Endodermal cell (in vitro differentiated cells): ENCODE results near the gene UBB. TPM values are rescaled to one million over a fixed set of nuclear protein-coding genes. Genes with fewer than 3 reads are reported as not detected.
A peak's percentile ranks its signal among the peaks of the same experiment; 100 is the strongest.

Experiments used
- DNase-seq: peaks from one replicate; pipeline ENCODE4 v3.0.0-alpha.2; 2017
- H3K27ac ChIP-seq: 2 replicates; pipeline ENCODE4 v1.5.1; 2013; ENCODE audit warnings: mild to moderate bottlenecking, low read depth, low read length, moderate library complexity
- H3K27me3 ChIP-seq: 2 replicates; pipeline ENCODE4 v1.6.1; 2013; ENCODE audit warnings: mild to moderate bottlenecking, low read length, moderate library complexity; ENCODE audit not compliant: insufficient read depth, control insufficient read depth, poor library complexity, severe bottlenecking
- H3K36me3 ChIP-seq: 2 replicates; pipeline ENCODE4 v1.7.0; 2013; ENCODE audit warnings: mild to moderate bottlenecking, low read length, moderate library complexity; ENCODE audit not compliant: control insufficient read depth, insufficient read depth
- H3K4me1 ChIP-seq: one replicate; pipeline ENCODE4 v1.7.0; 2013; ENCODE audit warnings: low read length; ENCODE audit not compliant: control insufficient read depth, insufficient read depth
- H3K4me3 ChIP-seq: 2 replicates; pipeline ENCODE4 v1.5.1; 2013; ENCODE audit warnings: mild to moderate bottlenecking, low read length, moderate library complexity
- H3K9ac ChIP-seq: 2 replicates; pipeline ENCODE4 v1.6.1; 2013; ENCODE audit warnings: mild to moderate bottlenecking, low read length, moderate library complexity; ENCODE audit not compliant: poor library complexity, severe bottlenecking; ENCODE audit errors: extremely low read depth
- H3K9me3 ChIP-seq: 2 replicates; pipeline ENCODE4 v1.6.1; 2013; ENCODE audit warnings: mild to moderate bottlenecking, low read length, moderate library complexity; ENCODE audit not compliant: control insufficient read depth
- H3K27ac Mint-ChIP-seq: 2 replicates; pipeline ENCODE4 v1.8.0; 2020; ENCODE audit warnings: mixed read lengths
- H3K27me3 Mint-ChIP-seq: 2 replicates; pipeline ENCODE4 v1.8.0; 2021; ENCODE audit warnings: mild to moderate bottlenecking, mixed read lengths; ENCODE audit not compliant: insufficient read depth
- H3K36me3 Mint-ChIP-seq: 2 replicates; pipeline ENCODE4 v1.8.0; 2020; ENCODE audit warnings: low read depth, mixed read lengths
- H3K4me1 Mint-ChIP-seq: 2 replicates; pipeline ENCODE4 v1.8.0; 2020; ENCODE audit warnings: mixed read lengths
- H3K4me3 Mint-ChIP-seq: 2 replicates; pipeline ENCODE4 v1.8.0; 2020; ENCODE audit warnings: mild to moderate bottlenecking, moderate library complexity, mixed read lengths
- H3K9me3 Mint-ChIP-seq: 2 replicates; pipeline ENCODE4 v1.8.0; 2020; ENCODE audit warnings: mild to moderate bottlenecking, mixed read lengths
- WGBS, 2 experiments: methylation state at CpG; one replicate each; pipeline versions ENCODE4 v1.1.5 to v1.1.7; 2013; ENCODE audit warnings: missing lambda C conversion rate in 2 of 2, mixed read lengths in 1 of 2; ENCODE audit not compliant: insufficient coverage in 1 of 2, insufficient read length in 1 of 2; 5-methylcytosine and 5-hydroxymethylcytosine counted together
- total RNA-seq, 2 donors: library from RNA; stranded (reverse); fragmentation: NEBNext Ultra II Directional in 1 of 2; extraction: Animal tissue kit (Norgen Biotek cat#: 25700) in 1 of 2; gene quantifications; 2 replicates in 1 of 2; 3 replicates in 1 of 2; pipeline ENCODE4 v1.2.1, GENCODE V29; 2021
- TF ChIP-seq, protein P1 (sequence below): fragments of 200-600 bp; sonication (generic); conservative IDR thresholded peaks from 2 replicates; pipeline ENCODE4 v1.5.0; 2021; ENCODE audit warnings: antibody characterized with exemption, mild to moderate bottlenecking

UBB gene
- total RNA-seq, 2 donors from 2014 or later = 1,658 to 1,721 TPM

DNA sequence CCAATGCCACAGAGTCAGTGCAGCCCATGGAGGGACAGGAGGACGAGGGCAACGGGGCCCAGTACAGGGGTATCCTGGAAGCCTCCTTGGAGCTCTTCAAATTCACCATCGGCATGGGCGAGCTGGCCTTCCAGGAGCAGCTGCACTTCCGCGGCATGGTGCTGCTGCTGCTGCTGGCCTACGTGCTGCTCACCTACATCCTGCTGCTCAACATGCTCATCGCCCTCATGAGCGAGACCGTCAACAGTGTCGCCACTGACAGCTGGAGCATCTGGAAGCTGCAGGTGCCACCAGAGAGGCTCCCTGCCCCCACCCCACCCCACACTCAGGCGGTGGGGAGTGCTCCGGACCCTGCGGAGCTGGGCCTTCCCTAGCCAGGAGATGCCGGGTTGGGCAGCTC, 51.1 kb downstream of the UBB start:
- H3K27me3 Mint-ChIP-seq = no peaks in the 10 kb centered on the region

More for the DNA sequence above, 51.1 kb downstream of the UBB start:
- no peak overlapping the region for H3K4me3 Mint-ChIP-seq
- peaks cover 6% of the 10 kb centered on the region for H3K4me1 ChIP-seq
- peaks cover 17% of the 10 kb centered on the region for H3K4me1 Mint-ChIP-seq
- no peaks in the 10 kb centered on the region for H3K9me3 Mint-ChIP-seq
- TF ChIP-seq, protein P1, sequence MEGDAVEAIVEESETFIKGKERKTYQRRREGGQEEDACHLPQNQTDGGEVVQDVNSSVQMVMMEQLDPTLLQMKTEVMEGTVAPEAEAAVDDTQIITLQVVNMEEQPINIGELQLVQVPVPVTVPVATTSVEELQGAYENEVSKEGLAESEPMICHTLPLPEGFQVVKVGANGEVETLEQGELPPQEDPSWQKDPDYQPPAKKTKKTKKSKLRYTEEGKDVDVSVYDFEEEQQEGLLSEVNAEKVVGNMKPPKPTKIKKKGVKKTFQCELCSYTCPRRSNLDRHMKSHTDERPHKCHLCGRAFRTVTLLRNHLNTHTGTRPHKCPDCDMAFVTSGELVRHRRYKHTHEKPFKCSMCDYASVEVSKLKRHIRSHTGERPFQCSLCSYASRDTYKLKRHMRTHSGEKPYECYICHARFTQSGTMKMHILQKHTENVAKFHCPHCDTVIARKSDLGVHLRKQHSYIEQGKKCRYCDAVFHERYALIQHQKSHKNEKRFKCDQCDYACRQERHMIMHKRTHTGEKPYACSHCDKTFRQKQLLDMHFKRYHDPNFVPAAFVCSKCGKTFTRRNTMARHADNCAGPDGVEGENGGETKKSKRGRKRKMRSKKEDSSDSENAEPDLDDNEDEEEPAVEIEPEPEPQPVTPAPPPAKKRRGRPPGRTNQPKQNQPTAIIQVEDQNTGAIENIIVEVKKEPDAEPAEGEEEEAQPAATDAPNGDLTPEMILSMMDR = no peak
- H3K36me3 ChIP-seq = no peaks in the 10 kb centered on the region
- peak; percentile 52 for DNase-seq
- H3K4me3 ChIP-seq = no peak overlapping the region
- no peak overlapping the region for H3K27ac Mint-ChIP-seq
- 92 to 95% methylated on average over 10 to 15 of the region's 15 CpGs for WGBS, 2 experiments
- no peak overlapping the region for H3K9ac ChIP-seq
- no peaks in the 10 kb centered on the region for H3K27me3 ChIP-seq
- H3K36me3 Mint-ChIP-seq = no peaks in the 10 kb centered on the region
- H3K9me3 ChIP-seq = no peaks in the 10 kb centered on the region
- H3K27ac ChIP-seq = no peak overlapping the region

Other genes with a start within 250 kb of the UBB start
- 100 to 1,000 TPM; 112 to 141 TPM for gene NCOR1, start 165.6 kb upstream of the UBB start, total RNA-seq
- 10 to 100 TPM; 41.1 to 57.0 TPM for gene PIGL, start 163.9 kb upstream of the UBB start, total RNA-seq
- gene CENPV, start 27.6 kb upstream of the UBB start, total RNA-seq = 100 to 1,000 TPM; 109 to 202 TPM
- 1 to 10 TPM in 1 of 2 donors, under 1 TPM in 1; 0.51 to 1.1 TPM for gene TRPV2, start 34.5 kb downstream of the UBB start, total RNA-seq
- gene LRRC75A, start 111.1 kb downstream of the UBB start, total RNA-seq = 1 to 10 TPM; 3.2 to 5.0 TPM
- gene ZNF287, start 188.1 kb downstream of the UBB start, total RNA-seq = 10 to 100 TPM in 1 of 2 donors, 1 to 10 TPM in 1; 6.9 to 16.4 TPM